Measurements from ENCODE around the gene B4GALNT4. TPM values are rescaled to one million over a fixed set of nuclear protein-coding genes. Genes with fewer than 3 reads are reported as not detected.

The B4GALNT4 gene
- total and polyA plus RNA-seq, 2 of the 8 experiments (the other 6 are each of a cell fraction or from before 2014, with no cell fraction given) = 40.9 to 76.3 TPM

DNA sequence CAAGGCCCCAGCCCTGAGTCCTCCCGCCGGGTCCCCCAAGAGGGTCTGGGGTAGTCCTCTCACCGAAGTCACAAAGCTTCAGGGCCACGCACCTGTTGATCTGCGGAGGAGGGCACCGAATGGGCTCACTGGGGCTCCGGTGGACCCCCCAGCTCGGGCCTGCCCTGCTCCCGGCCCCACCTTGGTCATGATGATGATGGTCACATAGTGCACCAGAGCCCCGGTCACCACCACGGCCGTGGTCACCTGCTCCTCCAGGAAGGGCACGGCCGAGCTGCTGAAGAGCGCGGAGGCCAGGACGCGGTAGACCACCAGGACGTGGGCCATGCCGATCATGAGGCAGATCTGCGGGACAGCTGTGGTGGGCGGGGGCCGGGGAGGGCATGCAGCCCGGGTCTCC, 59.0 kb downstream of the B4GALNT4 start:
- POLR2A ChIA-PET (ENCODE audit: partially characterized antibody) = interaction anchor here (0.7 to 3.7 kb wide), 4 partner anchors 12 to 59 kb away, joined by 3 to 23 read pairs (median 6); partner anchors contain the start of genes B4GALNT4, PTDSS2 and SIGIRR
- no peaks in the 10 kb centered on the region for H3K27me3 ChIP-seq (replicated peaks in 1 of 4; ENCODE audit: control insufficient read depth in 3 of 4, extremely low read depth in 1 of 4, insufficient read depth in 3 of 4, low read length in 3 of 4)
- no peaks in the 10 kb centered on the region for H4K20me1 ChIP-seq (replicated peaks in 1 of 2; ENCODE audit: control insufficient read depth in 1 of 2, insufficient read depth in 2 of 2, low read length in 2 of 2)
- H3K4me2 ChIP-seq (ENCODE audit: insufficient read depth in 1 of 2, low read depth in 2 of 2, low read length in 2 of 2) = no peak overlapping the region
- no peak overlapping the region for H3K4ac ChIP-seq (replicated peaks; ENCODE audit: insufficient read length, low read depth, low read length)
- no peaks in the 10 kb centered on the region for H3K79me2 ChIP-seq (ENCODE audit: control insufficient read depth in 1 of 2, insufficient read depth in 2 of 2, low read length in 2 of 2)
- H2AFZ ChIP-seq (ENCODE audit: low read length) = no peak overlapping the region
- H2BK5ac ChIP-seq (ENCODE audit: low read depth, low read length) = no peak overlapping the region
- H3K9ac ChIP-seq (replicated peaks in 1 of 4; ENCODE audit: extremely low read depth in 1 of 4, low read depth in 3 of 4, low read length in 3 of 4) = no peak overlapping the region
- no peak overlapping the region for H4K91ac ChIP-seq (replicated peaks; ENCODE audit: insufficient read length, low read length)
- H2BK20ac ChIP-seq (ENCODE audit: low read length) = no peak overlapping the region
- no peak overlapping the region for H3K4me3 ChIP-seq (ENCODE audit: extremely low read depth in 1 of 4, insufficient read depth in 2 of 4, low read depth in 3 of 4, low read length in 4 of 4)
- H2BK15ac ChIP-seq (ENCODE audit: low read length) = no peak overlapping the region
- FAIRE-seq (no peak), DNase-seq (ENCODE audit: low read depth in 1 of 2, low spot score in 2 of 2) (no peak)
- H3K9me3 ChIP-seq (ENCODE audit: insufficient read depth in 2 of 2, low read depth in 1 of 2, low read length in 1 of 2) = no peaks in the 10 kb centered on the region
- no peak overlapping the region for H2BK12ac ChIP-seq (ENCODE audit: low read depth, low read length)
- H3K23ac ChIP-seq (ENCODE audit: insufficient read length) = no peak overlapping the region
- H3K79me1 ChIP-seq (ENCODE audit: low read depth, low read length) = no peaks in the 10 kb centered on the region
- H3K23me2 ChIP-seq (ENCODE audit: low read depth, low read length) = no peaks in the 10 kb centered on the region
- 88% methylated on average over 21 of the region's 24 CpGs; no CpG with 5 or more reads in 1 of the 2 experiments for WGBS, 2 experiments (ENCODE audit: extremely low coverage in 1 of 2, insufficient coverage in 1 of 2, insufficient read length in 1 of 2, insufficient replicate concordance in 2 of 2, low coverage in 1 of 2, low lambda C conversion rate in 2 of 2, missing lambda C conversion rate in 1 of 2)
- H4K5ac ChIP-seq (ENCODE audit: insufficient read length, low read depth, low read length) = no peak overlapping the region
- H2AK5ac ChIP-seq (ENCODE audit: low read depth, low read length) = no peak overlapping the region
- H3K36me3 ChIP-seq (ENCODE audit: control insufficient read depth in 2 of 4, insufficient read depth in 4 of 4, low read length in 3 of 4) = no peaks in the 10 kb centered on the region
- H3K56ac ChIP-seq (replicated peaks; ENCODE audit: insufficient read length, low read depth, low read length) = no peak overlapping the region
- H3K27ac ChIP-seq (ENCODE audit: low read depth, low read length) = no peak overlapping the region
- CTCF ChIA-PET (ENCODE audit: partially characterized antibody) = interaction anchor here (1.0 kb wide), 1 partner anchor 21 kb away, joined by 5 read pairs; no protein-coding TSS in a partner anchor
- H2BK120ac ChIP-seq (replicated peaks; ENCODE audit: low read depth, low read length) = no peak overlapping the region
- no peak overlapping the region for H3K14ac ChIP-seq (ENCODE audit: insufficient read length)
- no peak overlapping the region for H4K8ac ChIP-seq (ENCODE audit: extremely low read depth, insufficient read depth, low read length)
- H3K18ac ChIP-seq (ENCODE audit: extremely low read depth, low read length) = no peak overlapping the region
- H3K4me1 ChIP-seq (replicated peaks in 1 of 4; ENCODE audit: control insufficient read depth in 3 of 4, insufficient read depth in 4 of 4, low read length in 3 of 4) = no peaks in the 10 kb centered on the region; a peak in 1 of 7 replicates
- TF ChIP-seq PHF8 (conservative IDR thresholded peaks at IDR 0.05; ENCODE audit: low read depth, low read length) = no peak
- no peak for TF ChIP-seq CTCF (IDR thresholded peaks at IDR 0.05; ENCODE audit: control extremely low read depth in 1 of 3, insufficient read depth in 1 of 3, low read depth in 1 of 3, low read length in 3 of 3)
- no peak for TF ChIP-seq ASH2L (IDR thresholded peaks at IDR 0.05; ENCODE audit: low read length)
- TF ChIP-seq SP4 (IDR thresholded peaks at IDR 0.05; ENCODE audit: low read length) = no peak
- no peak for TF ChIP-seq CREB1 (IDR thresholded peaks at IDR 0.05)
- no peak for TF ChIP-seq CTBP2 (IDR thresholded peaks at IDR 0.05; ENCODE audit: borderline replicate concordance, insufficient read depth, insufficient read length, low read length)
- no peak for TF ChIP-seq POU5F1 (IDR thresholded peaks at IDR 0.05; ENCODE audit: low read depth, low read length)
- no peak for TF ChIP-seq SUZ12 (IDR thresholded peaks at IDR 0.05; ENCODE audit: low read length)
- no peak for TF ChIP-seq RXRA (IDR thresholded peaks at IDR 0.05; ENCODE audit: insufficient read depth, low read depth, low read length)
- no peak for TF ChIP-seq RBBP5 (IDR thresholded peaks at IDR 0.05; ENCODE audit: borderline replicate concordance, low read depth, low read length)
- TF ChIP-seq YY1 (IDR thresholded peaks at IDR 0.05; ENCODE audit: low read depth, low read length) = no peak
- TF ChIP-seq TAF7 (optimal IDR thresholded peaks at IDR 0.05; ENCODE audit: borderline replicate concordance, low read depth, low read length) = no peak

Measured in H1 (cell line).